Stimulated activated CD8-positive, alpha-beta memory T cell treated with anti-CD3 and anti-CD28 coated beads, Interleukin-12 subunit alpha, Interleukin-12 subunit beta, amount 100 ng/mL, for 24 hours (primary cell): ENCODE measurements around the gene GRIA1.

Experiments used
- DNase-seq: peaks from one replicate; pipeline ENCODE4 v3.0.0-alpha.2; 2020; ENCODE audit errors: extremely low read depth

The GRIA1 gene

DNA sequence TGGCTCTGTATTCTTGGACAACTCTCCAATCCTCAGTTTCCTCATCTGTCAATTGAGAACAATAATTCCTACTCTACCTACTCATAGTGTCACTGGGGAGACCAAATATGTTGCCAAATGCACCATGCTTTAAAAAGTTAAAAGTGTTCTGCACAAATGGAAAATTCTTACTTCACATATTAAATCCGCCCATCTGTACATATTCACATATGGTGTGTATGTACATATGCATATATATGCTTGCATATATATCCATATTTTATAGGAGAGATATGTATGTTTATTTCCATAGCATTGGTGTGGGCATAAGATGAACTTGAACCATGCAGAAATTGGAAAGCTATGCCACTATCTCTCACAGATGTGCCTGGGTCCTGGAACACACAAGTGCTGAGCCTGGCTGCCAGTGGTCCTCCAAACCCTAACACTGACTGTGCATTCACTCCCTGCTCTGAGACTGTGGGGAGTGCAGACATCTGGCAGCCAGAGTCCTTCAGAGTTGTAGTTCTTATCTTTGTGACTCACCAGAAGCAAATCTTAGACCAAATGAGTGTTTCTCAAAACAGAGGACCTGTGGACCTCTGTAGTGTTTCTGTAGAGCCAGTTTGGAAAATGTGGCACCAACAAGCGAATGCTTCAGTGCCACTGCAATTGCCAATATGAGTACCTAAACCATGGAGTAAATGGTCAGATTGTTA is 168.7 kb downstream of the GRIA1 start:
- no peak for DNase-seq

DNA sequence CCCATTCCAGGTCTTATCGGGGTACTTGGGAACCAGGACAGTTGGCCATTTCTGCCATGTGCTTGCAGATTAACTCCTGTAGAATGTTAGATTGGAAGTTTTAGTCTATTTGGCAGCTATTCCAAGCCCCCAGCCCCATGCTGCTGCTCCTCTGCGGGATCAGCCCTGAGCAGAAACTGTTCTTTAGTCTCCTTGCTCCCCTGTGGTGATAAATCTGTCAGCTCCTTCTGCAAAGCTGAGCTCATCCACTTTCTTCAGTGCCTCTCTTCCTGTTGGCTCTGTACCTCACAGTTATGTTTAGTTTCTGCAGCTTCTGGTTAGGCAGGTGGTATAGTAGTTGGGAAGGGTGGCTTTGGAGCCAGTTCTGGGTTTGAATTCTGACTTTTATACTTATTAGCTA is 170.4 kb downstream of the GRIA1 start:
- DNase-seq, result no peak

DNA sequence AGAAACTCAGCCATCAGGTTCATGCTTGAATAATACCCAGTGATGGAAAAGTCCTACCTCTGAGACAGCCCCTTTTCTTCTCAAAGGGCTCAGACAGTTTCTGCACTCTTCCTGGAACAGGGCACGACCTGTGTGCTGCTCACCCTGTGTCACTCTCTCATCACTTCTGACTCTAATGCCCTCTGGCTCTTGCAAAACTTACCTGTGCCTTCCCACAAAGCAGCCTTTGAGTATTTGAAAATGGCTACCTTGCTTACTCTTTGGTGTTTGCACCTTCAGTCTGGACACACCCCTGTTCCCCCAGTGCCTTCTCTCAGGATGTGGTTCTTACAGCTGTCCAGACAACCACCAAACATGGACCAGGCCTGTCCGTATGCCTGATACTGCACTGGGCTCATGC is 171.4 kb downstream of the GRIA1 start:
- DNase-seq, result no peak

DNA sequence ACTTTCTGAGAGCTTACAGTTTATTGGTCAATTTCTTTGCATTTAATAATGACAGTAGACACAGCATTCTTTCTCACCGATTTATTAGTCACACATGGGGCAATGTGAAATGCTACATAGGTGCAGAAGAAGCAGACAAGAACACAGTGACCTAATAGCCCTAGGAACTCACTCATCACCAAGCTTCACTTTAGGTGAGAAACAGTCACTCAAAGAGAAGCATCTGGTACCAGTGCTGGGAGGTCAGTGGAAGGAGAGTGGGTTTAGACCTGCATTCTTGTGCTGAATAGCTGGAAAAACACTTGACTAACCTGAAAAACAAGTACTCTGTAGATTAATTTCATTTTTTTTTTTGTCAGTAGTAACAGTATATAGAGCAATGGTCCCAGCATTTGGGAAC is 179.6 kb downstream of the GRIA1 start:
- DNase-seq, result no peak

DNA sequence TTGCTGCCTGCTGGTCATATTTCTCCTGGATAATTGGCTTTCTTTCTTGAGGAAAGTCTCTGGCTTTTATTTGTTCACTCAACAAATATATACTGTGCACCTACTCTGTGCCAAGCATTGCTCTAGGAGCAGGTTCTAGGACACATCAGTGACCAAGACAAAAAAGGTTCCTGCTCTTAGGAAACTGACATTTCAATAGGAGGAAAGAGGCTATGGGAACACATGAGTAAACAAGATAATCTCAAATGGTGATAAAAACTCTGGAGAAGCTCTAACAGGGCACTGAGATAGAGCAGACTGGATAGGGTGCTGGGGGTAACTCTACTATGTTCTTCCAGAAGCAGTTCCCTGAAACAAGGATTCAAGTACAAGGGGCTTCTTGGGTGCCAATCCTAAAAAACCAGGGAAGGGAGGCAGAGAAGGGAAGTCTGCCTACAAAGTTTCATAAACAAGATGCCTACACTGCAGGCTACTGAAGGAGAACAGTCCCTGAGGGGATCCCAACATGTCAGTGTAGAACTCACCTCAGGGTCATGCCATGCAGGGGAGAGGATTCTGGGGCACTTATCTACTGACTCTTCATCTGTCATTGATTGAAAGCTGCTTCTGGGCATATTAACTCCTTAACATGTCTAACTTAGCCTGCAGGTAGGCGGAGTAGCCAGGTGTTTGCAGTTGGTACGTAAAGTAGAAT is 181.3 kb downstream of the GRIA1 start:
- DNase-seq, result no peak

DNA sequence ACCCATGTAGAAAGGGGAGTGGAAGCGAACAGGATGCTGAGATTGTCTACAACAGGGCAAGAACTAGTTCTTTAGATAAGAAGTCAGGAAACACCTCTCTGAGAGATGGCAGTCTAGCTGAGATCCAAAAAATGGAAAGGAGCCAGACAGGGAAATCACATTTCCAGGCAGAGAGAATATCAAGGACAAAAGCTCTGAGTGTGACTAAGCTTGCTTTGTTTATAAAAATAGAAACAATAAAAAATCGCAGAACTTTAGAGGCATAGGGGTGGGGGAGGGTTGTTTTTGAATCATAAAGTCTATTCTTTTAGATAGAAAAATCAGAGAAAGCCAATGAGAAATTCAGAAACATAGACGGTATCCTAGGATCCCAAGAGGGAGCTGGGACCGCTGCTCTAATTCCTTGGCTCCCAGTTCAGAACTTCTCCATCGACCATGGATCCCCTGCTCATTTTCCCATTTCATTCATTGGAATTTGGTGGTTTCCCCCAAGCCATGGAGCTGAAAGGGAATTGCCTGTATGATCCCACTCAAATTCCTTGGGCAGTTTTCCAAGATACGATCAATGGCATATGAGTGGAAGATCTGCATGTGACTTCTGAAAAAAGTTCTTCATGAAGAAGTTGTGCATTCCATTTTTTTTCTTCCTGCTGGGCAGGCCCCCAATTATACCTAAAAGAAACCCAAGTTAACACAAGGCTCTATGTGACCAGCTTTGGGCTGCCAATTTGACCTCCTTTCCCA is 182.0 kb downstream of the GRIA1 start:
- DNase-seq, result no peak

DNA sequence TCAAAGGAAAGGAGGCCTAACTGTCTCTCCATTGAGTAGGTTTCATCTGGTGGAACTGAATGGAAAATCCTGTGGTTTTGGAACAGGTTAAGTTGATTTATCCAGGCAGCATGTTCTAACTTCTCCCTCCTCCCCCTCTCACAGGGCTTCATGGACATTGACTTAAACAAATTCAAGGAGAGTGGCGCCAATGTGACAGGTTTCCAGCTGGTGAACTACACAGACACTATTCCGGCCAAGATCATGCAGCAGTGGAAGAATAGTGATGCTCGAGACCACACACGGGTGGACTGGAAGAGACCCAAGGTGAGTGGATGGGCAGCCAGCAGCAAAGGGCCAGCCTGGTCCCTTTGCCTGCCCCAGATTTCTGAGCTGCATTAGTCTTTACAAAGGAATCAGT is 183.9 kb downstream of the GRIA1 start:
- DNase-seq, result no peak

DNA sequence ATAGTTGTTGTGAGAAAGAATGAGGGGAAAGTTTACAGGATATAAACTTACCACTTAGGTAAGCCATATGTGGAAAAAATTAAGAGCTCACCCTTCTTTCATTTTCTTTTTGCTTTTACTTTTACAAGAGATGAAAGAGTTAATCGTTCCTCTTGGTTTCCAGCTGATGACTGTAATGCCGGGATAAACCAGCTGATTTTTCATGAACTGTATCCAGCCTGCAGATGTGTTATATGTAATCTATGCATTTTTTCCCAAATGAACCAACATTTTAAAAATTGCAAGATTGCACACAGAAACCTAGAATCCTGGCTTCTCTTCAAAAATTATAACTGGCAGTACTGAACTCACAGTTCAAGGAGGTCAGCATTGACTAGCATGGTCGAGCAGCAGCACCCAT is 185.9 kb downstream of the GRIA1 start:
- DNase-seq, result no peak

DNA sequence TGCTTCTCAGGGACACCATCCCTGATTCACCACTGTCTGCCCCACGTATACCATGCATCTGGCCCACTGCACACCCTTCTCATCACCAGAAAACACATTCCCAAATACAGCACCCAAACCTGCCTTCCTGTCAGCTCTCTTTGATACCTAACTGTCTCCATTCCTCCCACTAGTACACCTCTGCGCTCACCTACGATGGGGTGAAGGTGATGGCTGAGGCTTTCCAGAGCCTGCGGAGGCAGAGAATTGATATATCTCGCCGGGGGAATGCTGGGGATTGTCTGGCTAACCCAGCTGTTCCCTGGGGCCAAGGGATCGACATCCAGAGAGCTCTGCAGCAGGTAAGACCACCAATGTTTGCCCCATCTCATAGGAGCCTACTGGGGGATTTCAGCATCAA is 186.4 kb downstream of the GRIA1 start:
- no peak for DNase-seq

DNA sequence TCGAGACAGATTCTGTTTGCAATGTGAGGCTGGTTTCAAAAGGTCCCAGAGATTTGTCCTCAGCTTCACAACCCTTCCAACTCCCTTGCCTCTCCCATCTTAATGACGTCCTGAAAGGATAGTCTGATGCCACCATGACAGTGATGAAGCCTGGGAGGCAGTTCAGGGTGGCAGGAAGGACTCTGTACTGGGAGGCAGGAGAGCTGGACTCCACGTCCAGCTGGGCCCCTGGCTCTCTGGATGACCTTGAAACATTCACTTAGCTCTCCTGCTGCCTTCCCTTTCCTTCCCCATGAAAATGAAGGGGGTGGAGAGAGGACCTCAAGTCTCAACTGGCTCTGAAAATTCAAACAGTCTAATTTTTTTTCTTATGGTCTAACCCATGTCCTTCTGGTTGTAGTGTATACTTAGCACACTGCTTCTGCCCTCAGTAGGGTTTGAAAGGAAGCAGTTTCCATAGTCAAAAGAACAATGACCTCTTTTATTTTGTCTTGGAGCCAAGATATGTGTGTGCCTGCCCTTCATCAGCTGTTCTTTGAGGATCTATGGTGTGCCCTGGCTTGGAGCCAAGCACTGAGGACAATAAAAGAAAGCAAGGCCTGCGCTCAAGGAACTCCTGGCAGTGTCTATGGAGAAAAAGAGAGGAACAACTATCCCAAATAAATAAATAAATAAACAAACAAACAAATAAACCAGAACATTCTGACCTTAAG is 188.3 kb downstream of the GRIA1 start:
- DNase-seq, result no peak

DNA sequence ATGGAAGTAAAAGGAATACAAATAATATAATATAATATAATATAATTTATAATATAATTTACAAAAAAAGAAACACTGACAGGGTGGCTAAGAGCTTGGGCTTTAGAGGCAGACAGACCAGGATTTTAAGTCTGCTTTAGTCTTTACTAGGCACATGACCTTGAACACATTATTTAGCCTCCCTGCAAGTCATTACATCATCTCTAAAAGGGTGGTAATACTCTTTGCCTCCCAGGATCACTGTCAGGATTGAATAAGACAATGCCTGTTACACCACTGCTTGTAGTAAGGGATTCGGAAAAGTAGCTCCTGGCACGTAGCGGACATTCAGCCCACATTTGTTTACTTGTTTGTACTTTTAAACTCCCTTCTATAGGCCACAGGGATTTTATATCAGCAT is 199.8 kb downstream of the GRIA1 start:
- no peak for DNase-seq

DNA sequence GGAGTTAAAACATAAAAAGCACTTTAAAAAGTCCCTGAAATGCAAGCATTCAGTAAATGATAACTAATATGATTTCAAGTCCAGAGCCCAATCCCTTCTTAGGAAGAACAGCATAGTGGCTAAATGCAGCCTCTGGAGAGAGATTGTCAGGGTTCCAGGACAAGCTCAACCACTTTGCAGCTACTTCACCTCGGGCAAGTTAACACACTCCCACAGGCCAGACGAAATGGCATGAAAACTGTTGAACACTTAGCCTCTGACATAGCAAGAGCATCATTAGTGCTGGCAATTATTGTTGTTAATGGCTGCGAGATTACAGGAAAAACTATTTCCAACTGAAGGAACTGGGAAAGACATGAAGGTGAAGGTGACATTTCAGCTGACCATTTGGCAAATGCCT is 205.8 kb downstream of the GRIA1 start:
- no peak for DNase-seq

DNA sequence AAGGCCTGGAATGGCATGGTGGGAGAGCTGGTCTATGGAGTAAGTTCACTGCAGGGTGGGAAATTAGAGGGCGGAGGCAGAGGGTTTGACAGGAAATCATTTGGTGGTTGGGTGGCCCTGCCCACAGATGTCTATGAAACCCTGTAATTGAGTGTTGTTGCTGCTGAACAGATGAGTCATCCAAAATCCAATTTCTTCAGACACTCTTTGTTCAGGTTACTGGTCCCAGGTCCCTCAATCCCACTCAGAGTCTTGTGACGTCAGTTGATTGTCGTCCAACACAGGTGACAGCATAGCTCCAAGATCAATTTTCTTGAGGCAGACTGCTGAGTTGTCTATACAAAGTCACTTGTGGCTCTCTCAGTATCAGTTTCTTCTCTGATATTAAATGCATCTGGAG is 208.6 kb downstream of the GRIA1 start:
- no peak for DNase-seq

DNA sequence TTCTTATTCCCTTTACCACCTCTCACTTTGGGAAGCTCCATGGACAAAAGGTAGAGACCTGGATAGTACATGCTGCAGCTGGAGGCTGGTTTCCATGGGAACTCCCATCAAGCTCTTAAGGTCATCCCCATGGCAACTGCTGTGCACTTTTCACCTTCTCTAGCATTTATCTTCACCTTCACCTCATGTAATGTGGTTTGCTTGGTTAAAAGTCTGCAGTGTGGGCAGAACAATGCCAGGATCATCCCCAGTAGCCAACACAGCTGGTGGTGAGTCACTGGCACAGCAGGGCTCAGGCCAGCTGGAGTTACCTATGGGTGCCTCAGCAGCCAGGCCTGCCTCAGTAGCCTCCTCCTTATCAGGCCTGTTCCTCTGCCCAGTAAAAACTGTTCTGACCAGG is 210.5 kb downstream of the GRIA1 start:
- no peak for DNase-seq

DNA sequence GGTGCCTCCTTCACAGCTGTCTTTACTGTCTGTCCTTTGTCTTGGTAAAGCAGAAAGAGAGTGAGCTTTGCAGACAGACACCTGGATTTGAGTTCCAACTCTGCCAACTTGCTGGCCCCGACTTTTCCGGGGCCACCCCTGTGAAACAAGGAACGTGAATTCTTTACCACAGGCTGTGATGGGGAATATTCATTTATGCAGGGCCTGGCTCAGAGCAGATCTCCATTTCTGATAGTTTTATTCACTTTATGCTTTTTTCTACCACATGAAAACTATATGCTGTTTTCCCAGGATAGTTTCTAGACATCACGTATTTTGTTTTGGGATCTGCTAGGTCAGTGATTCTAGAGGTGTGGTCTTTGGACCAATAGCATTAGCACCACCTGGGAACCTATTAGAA is 211.8 kb downstream of the GRIA1 start:
- no peak for DNase-seq

DNA sequence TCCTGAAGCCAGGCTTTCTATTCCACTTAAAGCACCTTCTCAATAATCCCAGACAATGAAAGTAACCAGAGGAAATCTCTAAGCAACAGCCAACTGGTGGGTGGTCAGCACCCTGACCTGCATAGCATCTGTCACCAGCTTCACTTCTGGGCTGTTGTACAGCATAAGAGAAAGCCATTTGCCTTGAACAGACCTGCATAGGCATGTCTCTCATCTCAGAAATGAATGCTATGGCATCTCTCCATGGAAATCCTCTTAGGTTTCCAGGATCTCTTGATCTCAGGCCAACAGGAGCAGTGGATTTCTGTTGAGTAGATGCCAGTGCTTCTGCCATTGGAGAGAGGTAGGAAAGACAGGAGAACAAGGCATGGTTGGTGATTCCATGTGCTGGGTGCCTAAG is 213.6 kb downstream of the GRIA1 start:
- no peak for DNase-seq

DNA sequence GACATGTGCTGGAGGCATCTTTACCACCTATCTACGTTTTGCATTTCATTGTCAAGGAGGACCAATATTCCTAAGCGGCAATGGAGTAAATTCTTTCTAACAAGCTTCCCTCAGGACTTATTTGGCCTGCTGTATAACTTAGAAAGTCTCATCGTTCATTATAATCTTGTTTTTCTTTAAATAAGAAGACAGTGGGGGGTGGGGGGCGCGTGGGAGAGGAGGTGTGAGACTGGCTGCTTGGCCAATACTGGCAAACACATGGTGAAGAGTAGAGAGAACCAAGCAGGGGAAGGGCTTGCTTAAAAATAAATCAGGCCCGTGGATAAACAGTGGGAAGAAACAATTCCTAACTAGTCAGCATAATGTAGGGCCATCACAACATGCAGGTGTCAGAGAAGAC is 217.2 kb downstream of the GRIA1 start:
- no peak for DNase-seq

DNA sequence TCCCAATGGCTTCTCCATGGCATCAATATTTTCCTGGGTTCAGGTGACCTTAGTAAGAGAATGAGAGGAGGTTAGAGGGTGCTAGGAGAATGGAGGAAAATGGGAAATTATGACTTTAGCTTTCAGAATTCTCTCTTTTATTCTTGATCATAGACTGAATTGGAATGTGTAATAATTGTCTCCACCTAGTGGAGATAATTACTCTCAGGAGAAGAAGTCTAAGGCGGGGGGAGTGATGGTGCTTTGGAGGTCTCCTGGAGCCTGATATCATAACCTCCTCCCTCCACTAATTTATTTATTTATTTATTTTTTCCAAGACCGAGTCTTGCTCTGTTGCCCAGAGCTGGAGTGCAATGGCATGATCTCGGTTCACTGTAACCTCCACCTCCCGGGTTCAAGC is 221.3 kb downstream of the GRIA1 start:
- no peak for DNase-seq

DNA sequence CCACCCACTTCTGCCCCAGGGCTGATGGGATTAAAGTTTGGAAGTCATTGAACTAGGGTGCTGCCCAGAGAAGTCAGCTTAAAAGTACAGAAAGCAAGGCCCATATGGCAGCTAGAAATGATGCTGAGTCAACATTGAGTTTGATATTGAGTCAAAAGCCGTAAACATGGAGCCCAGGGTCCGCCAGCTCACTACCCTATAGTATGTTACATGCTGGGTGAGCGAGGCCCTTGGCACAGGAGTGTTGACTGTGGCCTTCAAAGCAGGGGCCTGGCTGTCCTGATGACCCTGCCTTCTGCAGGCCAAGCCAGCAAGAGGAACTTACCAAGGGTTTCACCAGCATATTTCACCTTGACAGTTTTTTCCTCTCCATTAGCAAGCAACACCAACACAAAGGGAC is 222.5 kb downstream of the GRIA1 start:
- no peak for DNase-seq

DNA sequence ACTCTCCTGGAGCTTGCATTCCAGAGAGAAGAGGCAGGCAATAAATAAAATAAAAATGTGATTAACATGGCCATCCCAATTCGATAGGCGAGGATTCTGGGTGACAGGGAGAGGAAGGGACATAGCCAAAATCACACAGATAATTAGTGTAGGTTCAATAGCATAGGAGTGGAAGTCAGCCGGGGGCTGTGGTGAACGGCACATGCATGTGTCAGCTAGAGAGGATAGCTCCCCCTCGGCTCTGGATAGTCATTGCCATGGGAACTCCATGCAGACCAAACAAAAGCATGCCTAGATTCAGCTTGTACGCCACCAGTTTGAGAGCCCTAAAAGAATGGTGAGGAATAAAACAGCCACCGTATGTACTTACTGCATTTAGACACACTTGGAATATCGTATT is 223.5 kb downstream of the GRIA1 start:
- DNase-seq, result no peak

DNA sequence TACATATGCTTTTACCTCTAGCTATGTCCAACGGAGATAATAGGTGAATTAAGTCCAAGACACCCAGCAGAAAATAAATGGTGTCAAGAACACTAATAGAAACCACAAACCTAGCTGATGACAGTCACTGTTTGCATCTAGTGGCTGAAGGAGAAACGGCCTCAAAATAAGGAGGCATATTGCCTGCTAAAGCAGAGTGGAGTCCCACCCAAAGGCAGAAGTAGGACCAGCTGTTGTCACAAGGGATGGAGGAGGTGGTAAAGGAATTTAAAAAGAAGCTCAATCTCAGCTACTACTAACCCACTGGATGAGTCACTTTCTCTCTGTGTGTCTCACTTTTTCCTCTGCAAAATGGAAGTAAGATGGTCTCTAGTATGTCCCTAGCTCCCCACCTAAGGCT is 224.3 kb downstream of the GRIA1 start:
- no peak for DNase-seq

DNA sequence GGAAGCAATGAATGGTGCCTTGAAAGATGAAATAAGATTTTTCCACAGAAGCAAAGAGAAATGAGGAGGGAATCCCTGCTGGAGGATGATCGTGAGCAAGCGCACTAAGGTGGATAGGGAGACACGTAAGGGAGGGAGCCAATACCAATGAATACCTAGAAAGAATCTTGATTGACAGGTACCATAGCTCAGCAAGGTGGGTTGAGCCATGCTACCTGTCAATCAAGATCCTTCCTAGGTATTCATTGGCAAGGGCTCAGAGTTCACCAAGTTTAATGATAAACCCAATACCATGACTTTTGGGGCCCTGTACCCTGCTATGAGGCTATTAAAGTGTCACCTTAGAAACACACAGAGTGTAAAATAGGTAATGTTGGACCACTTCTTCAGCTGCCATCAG is 226.8 kb downstream of the GRIA1 start:
- no peak for DNase-seq

DNA sequence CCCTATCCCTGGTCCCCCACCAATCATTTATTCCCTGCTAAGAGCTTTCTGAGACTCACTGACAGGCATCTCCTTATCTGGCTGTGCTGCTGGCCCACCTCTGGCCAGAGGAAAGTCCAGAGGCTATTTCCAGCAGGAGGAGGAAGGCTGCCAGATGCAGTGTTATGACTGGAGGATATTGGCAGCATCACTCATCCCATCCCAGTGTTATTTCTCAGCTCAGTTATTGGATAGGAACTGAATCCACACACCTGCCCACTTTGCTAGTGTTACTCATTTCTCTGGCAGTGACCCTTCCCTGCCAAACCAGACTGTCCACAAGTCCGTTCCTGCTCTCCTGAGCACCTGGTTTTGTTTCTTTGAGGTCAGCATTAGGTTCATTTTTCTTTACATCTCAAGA is 228.2 kb downstream of the GRIA1 start:
- no peak for DNase-seq
